ACHN (cell line): ENCODE results near the gene ZSCAN5B.
"Not testable (repeated sequence)": the region's sequence is repeated elsewhere in the genome, so short reads cannot be mapped to it uniquely, and the experiment has no call there.

Source experiments
- DNase-seq: peaks from one replicate; pipeline ENCODE4 v3.0.0-alpha.2; 2015
- in situ Hi-C: cut with HindIII; loops from 2 replicates; pipeline ENCODE4 v1.10.0; 2017; ENCODE audit warnings: low sequenced_read_pairs, low pct_ligation_motif_present, low pct_unique_long_range_greater_than_20kb

Gene ZSCAN5B

GRCh38 chr19:56150358-56150757, 47.2 kb downstream of the ZSCAN5B start:
- in situ Hi-C loops = no loop called here
- no peak for DNase-seq

GRCh38 chr19:56149656-56150038, 47.9 kb downstream of the ZSCAN5B start:
- in situ Hi-C loops = no loop called here

GRCh38 chr19:56148955-56149655, 48.5 kb downstream of the ZSCAN5B start:
- in situ Hi-C loops, DNase-seq: not testable (repeated sequence)

More at GRCh38 chr19:56149656-56150038, 47.9 kb downstream of the ZSCAN5B start:
- no peak for DNase-seq

DNA sequence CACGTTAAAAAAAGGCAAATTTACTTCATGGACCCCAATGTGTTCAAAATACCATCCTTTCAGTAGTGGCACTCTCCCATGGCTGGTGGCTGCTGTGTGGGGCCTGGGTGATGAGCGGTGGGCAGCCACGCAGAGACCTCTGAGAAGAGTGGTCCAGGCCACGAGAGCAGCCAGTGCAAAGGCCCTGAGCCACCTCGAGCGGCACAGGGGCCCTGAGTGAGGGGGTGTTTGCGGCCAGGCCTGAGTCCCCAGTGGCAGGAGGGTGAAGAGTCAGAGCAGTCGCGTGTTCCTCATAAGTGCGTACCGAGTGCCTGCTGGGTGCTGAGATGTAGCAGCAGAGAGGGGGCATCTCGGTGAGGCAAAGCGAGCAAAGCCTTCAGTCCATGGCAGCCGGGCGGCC, 49.5 kb downstream of the ZSCAN5B start:
- no peak for DNase-seq
- in situ Hi-C loops = no loop called here

DNA sequence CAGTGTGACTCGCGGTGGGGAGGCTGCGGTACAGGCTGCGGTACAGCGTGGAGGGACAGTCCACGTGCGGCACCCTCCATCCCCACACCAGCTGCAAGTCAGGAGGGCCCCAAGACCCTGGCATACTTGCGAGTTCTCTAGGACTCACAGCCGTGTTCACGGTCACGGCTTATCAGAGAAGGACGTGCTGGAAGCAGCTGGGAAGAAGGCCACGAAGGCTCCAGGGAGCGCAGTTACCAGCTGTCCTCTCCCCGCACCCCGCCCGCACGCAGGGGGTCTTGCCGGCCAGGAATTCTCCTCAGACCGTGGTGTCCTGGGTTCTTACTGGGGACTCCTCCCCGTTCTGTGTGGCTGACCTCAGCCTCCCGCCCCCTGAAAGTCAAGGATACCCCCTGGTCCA, 50.3 kb downstream of the ZSCAN5B start:
- in situ Hi-C loops = no loop called here

DNA sequence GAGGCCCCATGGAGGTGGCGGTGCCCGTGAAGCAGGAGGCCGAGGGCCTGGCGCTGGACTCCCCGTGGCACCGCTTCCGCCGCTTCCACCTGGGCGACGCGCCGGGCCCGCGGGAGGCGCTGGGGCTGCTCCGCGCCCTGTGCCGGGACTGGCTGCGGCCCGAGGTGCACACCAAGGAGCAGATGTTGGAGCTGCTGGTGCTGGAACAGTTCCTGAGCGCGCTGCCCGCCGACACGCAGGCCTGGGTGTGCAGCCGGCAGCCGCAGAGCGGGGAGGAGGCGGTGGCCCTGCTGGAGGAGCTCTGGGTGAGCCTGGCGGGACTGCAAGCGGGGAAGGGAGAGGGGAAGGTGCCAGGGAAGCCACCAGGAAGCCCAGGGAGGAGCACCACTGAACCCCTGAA, 50.7 kb downstream of the ZSCAN5B start:
- DNase-seq = no peak
- in situ Hi-C loops = no loop called here

More for the DNA sequence above, 50.3 kb downstream of the ZSCAN5B start:
- DNase-seq = no peak

DNA sequence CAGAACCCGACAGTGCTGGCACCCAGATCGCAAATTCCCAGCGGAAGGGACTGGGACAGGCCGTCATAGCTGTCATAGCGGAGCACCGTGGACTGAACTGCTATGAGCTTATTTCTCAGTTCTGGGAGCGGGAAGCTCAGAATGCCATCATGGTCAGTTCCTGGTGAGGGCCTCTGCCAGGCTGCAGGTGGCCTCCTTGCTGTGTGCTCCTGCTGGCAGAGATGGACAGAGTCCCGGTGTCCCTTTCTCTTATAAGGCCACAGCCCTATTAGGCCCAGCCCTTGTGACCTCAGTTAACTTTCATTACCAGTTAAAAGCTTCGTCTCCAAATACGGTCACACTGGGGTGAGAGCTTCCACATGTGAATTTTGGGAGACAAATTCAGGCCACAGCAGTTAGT, 51.9 kb downstream of the ZSCAN5B start:
- in situ Hi-C loops = no loop called here
- DNase-seq = no peak

GRCh38 chr19:56144831-56145230, 52.8 kb downstream of the ZSCAN5B start:
- no peak for DNase-seq
- in situ Hi-C loops = no loop called here

- in situ Hi-C loops = no loop called here
- no peak for DNase-seq
These were observed 53.2 kb downstream of the ZSCAN5B start for GRCh38 chr19:56144376-56144775.

DNA sequence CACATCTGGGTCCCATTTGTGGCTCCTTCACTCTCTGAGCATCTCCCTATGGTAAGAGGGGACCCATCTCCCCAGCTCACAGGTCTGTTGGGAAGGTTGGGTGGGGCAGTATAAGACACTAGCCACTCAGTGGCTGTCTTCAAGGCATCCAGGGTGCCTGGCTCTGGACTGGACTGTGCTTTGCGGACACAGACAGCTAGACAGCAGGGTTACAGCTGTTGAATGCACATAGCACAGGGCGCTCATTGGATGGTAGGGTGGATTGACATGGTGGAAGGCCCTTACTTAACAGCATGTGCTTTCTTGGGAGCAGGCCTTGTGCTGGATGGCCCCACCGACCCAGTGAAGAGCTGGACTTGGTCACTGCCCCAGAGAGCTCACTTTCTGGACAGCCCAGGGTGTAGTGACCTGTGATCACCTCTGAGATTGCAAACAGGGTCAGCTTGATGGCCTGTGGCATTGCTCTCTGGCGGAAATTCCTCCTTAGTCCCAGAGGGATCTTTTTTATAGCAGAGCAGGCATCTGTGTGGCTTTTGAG, 54.6 kb downstream of the ZSCAN5B start:
- no peak for DNase-seq
- in situ Hi-C loops = no loop called here

DNA sequence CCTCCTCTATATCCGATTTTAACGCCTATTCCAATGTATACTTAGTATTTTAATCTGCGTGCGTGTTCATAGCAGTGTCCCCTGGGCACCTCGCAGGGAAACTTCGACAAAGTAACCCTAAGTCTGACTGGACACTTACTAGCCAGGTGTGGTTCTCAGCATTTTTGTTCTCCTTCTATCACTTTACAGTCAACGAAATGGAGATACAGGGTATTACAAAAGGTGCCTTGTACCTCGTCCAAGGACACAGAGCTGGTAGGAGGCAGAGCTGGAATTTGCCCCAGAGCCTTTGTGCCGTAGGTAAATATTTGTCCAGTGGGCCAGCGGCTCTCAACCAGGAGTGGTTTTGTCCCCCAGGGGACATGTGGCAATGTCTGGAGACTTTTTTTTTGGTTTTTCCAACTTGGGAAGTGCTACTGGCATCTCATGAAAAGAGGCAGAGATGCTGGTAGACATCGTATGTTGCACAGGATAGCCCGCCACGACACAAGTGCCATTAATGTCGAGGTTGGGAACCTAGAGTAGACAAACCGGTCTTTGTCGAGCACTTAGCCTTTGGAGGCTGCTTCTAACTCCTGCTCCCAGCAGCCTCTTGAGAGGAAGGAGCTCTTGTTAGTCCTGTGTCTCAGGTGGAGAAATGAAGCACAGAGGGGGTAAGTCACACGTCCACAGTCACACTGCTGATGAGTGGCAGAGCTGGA, 55.3 kb downstream of the ZSCAN5B start:
- in situ Hi-C loops = no loop called here
- DNase-seq = no peak

GRCh38 chr19:56141417-56141993, 56.1 kb downstream of the ZSCAN5B start:
- no peak for DNase-seq
- in situ Hi-C loops = no loop called here

DNA sequence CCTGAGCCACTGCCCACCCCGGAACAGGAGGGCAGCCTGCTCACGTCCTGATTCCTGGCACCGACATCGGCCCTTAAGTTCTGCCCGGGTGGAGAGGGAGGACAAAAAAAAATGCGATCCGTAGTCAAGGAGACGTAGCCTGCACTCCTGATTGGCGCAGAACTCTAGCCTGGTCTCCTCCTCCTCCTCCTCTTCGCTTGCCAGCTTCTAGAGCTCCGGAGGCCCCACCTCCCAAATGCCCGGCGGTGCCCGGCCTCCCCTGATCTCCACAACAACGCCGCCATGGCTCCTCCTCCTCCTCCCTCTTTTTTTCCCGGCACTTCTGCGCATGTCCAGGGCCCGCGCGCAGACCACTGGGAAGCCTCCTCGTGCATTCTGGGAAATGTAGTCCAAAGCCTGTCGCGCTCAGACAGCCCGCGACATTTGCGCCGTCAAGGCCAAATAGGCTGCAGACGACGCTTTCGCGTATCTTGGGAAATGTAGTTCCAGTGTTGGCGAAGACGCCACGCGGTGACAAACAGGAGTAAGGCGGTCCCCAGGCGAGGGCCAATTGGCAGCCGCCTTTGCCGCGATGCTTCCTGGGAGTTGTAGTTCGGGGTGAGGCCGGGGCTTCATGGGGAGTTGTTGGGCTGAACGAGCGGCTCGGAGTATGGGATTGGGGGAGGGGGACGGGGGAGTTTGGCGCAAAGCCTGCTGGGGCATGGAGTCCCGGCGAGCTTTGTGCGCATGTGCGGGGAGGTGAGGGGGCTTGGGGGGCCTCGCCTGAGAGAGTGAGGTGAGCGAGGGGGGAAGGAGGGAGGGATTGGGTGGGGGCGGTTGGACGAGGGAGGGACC, 56.8 kb downstream of the ZSCAN5B start, which contains the start of gene ZNF444:
Gene ZNF444, plus strand, starts transcription at position 705 of the 834 bp plus-strand sequence. CDS start 5,625 bp downstream, outside the sequence.
- in situ Hi-C loops = no loop called here
- peak; percentile 98 for DNase-seq

DNA sequence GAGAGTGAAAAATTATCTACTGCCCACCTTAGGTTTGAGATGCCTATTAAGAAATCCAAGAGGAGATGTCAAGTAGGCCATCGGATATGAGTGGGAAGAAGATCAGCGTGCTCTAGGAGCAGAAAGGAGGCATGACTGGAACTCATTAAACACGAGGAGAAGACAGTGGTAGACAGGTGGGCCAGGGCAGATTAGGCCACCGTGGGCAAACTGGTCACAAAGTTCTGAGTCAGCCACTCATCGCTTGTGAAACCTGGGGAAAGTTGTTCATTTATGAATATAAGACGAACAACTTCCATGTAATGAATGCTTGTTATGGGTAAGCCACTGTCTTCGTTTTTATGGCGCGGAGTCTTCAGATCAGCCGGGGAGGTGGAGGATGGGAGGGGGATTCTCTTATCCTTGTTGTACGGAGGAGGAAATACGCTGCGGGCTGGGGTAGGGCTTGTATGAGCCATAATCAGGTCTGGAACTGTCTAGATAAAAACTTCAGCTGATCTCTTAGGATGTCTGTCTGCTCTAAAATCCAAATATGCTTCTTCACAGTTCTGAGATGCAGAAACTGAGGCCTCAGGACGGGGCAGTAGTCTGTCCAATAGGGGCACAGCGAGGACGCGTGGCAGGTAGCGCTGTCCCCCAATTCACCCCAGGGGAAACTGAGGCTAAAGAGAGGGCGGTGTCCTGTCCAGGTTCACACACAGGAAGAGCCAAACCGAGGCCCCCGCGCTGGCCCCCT, 57.6 kb downstream of the ZSCAN5B start:
- in situ Hi-C loops = no loop called here
- no peak for DNase-seq
